ENCODE measurements around the gene AGAP2. TPM values are rescaled to one million over a fixed set of nuclear protein-coding genes. Genes with fewer than 3 reads are reported as not detected.
A peak's percentile ranks its signal among the peaks of the same experiment; 100 is the strongest.

The AGAP2 gene
- total and polyA plus RNA-seq, 9 of the 15 experiments (the other 6 are each of a cell fraction or from before 2014, with no cell fraction given), result 0.04 to 0.77 (median 0.28) TPM; not detected in 1

DNA sequence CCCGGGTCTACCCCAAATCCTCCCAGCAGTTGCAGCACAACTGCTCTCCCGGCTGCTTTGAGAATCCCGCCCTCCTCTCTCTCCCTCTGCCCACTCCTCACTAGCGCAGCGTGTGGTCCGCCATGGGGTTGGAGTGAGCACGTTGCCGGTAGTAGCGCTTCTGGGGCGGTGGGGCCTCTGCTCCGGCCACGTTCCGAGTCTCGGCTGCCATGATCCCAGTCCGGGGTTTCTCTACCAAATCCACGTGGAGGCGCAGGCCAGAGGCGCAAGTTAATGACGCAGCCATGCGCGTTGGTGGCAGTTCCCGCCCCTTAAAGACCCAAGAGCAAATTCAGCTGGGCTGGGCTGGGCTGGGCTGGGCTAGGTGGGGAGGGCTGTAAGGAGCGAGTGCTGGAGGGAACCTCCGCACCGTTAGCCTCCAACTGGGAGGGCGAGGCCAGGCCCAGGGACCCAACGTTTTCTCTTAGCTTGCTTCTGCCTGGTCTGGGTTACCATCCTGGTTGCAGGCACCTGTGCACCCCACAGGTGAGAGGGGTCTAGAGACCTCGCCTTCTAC, 33.4 kb upstream of the AGAP2 start, which contains the start of gene METTL1 (continued):
- TF ChIP-seq, protein P1, sequence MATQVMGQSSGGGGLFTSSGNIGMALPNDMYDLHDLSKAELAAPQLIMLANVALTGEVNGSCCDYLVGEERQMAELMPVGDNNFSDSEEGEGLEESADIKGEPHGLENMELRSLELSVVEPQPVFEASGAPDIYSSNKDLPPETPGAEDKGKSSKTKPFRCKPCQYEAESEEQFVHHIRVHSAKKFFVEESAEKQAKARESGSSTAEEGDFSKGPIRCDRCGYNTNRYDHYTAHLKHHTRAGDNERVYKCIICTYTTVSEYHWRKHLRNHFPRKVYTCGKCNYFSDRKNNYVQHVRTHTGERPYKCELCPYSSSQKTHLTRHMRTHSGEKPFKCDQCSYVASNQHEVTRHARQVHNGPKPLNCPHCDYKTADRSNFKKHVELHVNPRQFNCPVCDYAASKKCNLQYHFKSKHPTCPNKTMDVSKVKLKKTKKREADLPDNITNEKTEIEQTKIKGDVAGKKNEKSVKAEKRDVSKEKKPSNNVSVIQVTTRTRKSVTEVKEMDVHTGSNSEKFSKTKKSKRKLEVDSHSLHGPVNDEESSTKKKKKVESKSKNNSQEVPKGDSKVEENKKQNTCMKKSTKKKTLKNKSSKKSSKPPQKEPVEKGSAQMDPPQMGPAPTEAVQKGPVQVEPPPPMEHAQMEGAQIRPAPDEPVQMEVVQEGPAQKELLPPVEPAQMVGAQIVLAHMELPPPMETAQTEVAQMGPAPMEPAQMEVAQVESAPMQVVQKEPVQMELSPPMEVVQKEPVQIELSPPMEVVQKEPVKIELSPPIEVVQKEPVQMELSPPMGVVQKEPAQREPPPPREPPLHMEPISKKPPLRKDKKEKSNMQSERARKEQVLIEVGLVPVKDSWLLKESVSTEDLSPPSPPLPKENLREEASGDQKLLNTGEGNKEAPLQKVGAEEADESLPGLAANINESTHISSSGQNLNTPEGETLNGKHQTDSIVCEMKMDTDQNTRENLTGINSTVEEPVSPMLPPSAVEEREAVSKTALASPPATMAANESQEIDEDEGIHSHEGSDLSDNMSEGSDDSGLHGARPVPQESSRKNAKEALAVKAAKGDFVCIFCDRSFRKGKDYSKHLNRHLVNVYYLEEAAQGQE (IDR thresholded peaks at IDR 0.05; ENCODE audit: borderline replicate concordance), result peak; percentile 42; the same call in 1 of the 2 replicates
- TF ChIP-seq, protein P1 (CRISPR knock-in tag; IDR thresholded peaks at IDR 0.05; ENCODE audit: low read depth), result no peak
- TF ChIP-seq, protein P2, sequence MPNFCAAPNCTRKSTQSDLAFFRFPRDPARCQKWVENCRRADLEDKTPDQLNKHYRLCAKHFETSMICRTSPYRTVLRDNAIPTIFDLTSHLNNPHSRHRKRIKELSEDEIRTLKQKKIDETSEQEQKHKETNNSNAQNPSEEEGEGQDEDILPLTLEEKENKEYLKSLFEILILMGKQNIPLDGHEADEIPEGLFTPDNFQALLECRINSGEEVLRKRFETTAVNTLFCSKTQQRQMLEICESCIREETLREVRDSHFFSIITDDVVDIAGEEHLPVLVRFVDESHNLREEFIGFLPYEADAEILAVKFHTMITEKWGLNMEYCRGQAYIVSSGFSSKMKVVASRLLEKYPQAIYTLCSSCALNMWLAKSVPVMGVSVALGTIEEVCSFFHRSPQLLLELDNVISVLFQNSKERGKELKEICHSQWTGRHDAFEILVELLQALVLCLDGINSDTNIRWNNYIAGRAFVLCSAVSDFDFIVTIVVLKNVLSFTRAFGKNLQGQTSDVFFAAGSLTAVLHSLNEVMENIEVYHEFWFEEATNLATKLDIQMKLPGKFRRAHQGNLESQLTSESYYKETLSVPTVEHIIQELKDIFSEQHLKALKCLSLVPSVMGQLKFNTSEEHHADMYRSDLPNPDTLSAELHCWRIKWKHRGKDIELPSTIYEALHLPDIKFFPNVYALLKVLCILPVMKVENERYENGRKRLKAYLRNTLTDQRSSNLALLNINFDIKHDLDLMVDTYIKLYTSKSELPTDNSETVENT (CRISPR knock-in tag; IDR thresholded peaks at IDR 0.05), result peak; percentile 73; the same call in 1 of the 2 replicates
- TF ChIP-seq MAZ (CRISPR knock-in tag; conservative IDR thresholded peaks at IDR 0.05 in 1 of 2, IDR thresholded peaks at IDR 0.05 in 1 of 2) (peak; percentile 97 to 99), NR2C2 (CRISPR knock-in tag; IDR thresholded peaks at IDR 0.05) (no peak), NR2C2 (tag; IDR thresholded peaks at IDR 0.05) (peak; percentile 45), LEF1 (IDR thresholded peaks at IDR 0.05) (peak; percentile 62; the same call in 1 of the 2 replicates), ZC3H11A (IDR thresholded peaks at IDR 0.05; ENCODE audit: low read depth, low read length) (no peak), FOXA1 (IDR thresholded peaks at IDR 0.05; ENCODE audit: borderline replicate concordance) (no peak), HDAC1 (IDR thresholded peaks at IDR 0.05) (peak; percentile 98 to 100; a peak in 3 of 4 replicates), NBN (IDR thresholded peaks at IDR 0.05; ENCODE audit: low read depth) (peak; percentile 97), SNIP1 (IDR thresholded peaks at IDR 0.05; ENCODE audit: low read depth) (no peak), JUN (IDR thresholded peaks at IDR 0.05; ENCODE audit: borderline replicate concordance, low read depth, low read length) (peak; percentile 89), JUN (CRISPR knock-in tag; IDR thresholded peaks at IDR 0.05; ENCODE audit: borderline replicate concordance) (peak; percentile 97), MXI1 (IDR thresholded peaks at IDR 0.05; ENCODE audit: low read depth, low read length) (peak; percentile 97), SMARCA5 (IDR thresholded peaks at IDR 0.05) (no peak)
- TF ChIP-seq, protein P3, sequence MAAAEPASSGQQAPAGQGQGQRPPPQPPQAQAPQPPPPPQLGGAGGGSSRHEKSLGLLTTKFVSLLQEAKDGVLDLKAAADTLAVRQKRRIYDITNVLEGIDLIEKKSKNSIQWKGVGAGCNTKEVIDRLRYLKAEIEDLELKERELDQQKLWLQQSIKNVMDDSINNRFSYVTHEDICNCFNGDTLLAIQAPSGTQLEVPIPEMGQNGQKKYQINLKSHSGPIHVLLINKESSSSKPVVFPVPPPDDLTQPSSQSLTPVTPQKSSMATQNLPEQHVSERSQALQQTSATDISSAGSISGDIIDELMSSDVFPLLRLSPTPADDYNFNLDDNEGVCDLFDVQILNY (CRISPR knock-in tag; IDR thresholded peaks at IDR 0.05), result peak; percentile 74; the same call in 1 of the 2 replicates
